Inflammatory macrophage (primary cell): ENCODE data around the gene HSP90B1.

Source experiments
- DNase-seq, 2 donors: peaks; one replicate each; pipeline ENCODE4 v3.0.0-alpha.2; 2020 to 2022
- total RNA-seq, 18 experiments: gene quantifications; one replicate each; lab custom pipeline; 2026; ENCODE audit warnings: mixed read lengths in 6 of 18, inconsistent platforms in 2 of 18; lab: John Stamatoyannopoulos, UW

Gene HSP90B1
- total RNA-seq: 447 to 1,103 (median 799) reads per million in 18 experiments

- peak; percentile 100 for DNase-seq
Observed at GRCh38 chr12:103930034-103930786, at the start of gene HSP90B1. Gene HSP90B1, plus strand, starts transcription at chr12:103930410. Its CDS starts 106 bp downstream, at chr12:103930516.

- DNase-seq: no peak
Observed at GRCh38 chr12:103881261-103881660, 48.9 kb upstream of the HSP90B1 start.

DNA sequence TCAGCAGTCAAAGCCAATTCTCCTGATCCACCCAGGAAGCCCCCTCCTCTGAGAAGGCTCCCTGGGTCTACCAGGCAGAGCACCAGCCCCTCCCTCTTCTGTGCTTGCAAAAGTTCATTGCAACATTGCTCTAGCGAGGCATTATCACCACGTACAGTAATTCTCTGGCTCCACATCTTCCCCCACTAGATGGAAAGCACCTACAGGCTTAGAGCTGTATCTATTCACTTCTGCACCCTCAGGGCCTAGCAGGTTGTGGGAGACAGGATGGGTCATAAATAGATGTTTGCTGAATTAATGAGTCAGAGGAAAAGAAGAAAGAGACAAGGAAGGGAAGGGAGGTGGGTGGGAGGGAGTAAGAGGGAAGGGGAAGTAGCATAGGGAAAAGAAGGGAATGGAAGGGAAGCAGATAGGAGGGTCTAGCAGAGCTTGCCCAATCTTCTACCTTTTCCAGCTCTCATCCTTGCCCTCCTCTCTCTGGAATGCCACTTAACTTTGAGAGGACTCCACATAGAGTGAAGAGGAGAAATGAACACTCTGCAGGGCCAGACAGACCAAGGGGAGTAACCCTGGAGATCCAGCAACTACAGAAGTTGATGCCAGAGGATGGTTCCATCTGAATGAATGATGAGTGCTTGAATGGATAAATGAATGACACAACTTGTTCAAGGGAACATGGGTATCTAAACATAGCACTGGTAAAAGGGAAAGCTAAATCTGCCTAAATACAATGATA is 47.2 kb upstream of the HSP90B1 start:
- DNase-seq: no peak

DNA sequence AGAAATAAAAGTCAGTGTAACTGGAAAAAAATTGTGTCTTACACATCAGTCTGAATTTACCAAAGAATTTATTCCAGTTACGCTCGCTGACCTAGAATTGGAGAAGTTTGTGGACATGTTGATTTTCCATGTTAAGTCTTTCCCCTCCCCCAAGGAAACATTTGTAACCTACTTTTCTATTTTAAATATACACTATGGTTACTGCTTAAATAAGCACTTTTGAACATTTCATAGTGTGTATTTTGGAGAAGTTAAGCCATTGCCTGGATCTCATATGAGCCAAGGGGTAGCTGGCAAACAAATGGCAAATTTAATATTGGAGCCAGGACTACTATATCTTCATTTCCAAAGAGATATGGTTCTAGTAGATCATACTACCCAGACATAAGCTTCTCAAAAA is 46.3 kb upstream of the HSP90B1 start:
- no peak for DNase-seq

GRCh38 chr12:103884316-103884715 is 45.9 kb upstream of the HSP90B1 start:
- DNase-seq: peak; percentile 65 to 67

DNA sequence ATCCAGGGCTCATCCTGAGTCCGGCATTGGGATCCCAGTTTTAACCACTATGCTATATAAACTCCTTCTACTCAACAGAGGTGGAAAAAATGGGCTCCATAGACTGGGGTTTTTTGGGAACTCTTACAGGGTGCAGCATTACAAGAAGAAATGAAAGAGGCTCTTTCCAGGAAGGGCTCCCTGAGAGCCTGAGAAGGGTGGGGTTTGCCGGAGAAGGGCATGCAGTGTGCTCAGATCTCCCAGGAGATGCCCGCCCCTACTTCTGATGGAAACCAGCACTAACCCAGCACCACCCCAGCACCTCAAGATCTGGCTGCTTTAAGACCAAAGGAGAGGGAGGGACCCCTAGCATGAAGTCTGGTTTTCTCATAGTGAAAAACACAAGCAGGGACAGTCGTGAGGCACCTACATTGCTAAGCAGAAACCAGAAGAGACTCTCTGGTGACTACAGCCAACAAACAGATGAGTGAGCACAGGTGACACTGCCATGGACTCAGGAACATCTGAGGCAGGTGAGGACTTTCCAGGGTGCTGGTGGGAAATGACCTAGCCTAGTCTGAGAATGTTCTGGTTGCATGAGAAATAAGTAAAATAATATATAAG is 43.9 kb upstream of the HSP90B1 start:
- no peak for DNase-seq

- no peak for DNase-seq
Observed at GRCh38 chr12:103887738-103888137, 42.5 kb upstream of the HSP90B1 start.

DNA sequence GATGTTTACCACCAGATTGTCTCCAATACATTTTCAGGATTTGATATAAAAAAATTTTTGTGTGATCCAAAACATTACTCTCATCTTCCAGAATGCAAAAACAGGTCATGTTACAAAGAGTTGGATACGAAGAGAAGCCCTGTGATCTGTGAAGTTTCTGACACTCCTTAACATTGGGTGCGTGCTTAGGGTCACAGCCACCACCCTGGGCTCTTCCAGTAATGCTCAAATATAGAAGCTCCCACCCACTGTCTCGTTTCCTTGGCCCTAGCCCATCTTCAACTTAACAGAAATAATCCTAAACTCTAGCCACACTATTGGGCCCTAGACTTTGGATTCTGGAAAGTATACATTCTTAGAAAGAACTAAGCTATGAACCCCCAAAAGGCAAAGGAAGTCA is 32.9 kb upstream of the HSP90B1 start:
- no peak for DNase-seq

DNA sequence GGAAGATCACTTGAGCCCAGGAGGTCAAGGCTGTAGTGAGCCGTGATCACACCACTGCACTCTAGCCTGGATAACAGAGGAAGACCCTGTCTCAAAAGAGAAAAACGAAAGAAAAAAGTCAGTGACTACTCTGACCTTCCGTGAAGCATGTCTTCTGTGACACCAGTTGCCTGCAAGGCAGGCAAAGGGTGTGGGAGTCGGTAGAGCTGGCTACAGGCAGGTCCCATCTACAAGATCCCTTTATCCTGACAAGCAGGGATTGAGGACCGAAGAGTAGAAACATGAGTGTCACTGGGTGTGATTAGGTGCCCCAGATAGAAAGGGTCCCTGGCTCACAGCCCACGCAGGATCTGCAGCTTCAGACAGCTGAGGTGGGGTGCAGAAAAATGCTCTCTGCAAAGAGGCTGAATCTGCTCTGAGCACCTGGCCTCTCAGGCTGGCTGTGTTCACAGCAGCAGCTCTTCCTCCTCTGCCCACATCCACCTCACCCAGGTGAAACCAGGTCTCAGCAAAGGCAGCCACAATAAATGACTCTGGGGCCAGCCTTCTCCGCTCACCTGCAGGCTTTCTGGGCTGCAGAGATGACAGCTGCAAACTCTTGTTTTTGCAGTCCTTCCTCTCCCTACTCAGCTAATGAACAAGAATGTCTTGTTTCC is 28.6 kb upstream of the HSP90B1 start:
- no peak for DNase-seq

DNA sequence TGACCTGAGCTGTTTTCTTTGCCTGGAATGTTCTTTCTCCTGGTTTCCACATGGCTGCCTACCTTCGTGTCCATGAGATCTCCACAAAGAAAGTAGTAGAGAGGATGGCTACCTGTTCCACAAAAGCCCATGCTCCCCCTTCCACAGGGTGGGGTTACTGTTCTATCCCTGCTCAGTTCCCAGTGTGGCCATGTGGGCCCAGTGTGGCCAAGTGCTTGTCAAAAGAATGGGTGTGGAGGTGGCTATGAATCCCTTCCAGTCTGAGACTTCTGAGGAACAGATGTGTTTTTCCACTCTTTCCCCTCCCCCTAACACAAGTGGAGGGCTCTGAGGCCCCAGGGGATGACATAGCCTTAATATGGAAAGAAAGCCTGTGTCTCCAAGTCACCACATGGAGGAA is 26.2 kb upstream of the HSP90B1 start:
- no peak for DNase-seq

DNA sequence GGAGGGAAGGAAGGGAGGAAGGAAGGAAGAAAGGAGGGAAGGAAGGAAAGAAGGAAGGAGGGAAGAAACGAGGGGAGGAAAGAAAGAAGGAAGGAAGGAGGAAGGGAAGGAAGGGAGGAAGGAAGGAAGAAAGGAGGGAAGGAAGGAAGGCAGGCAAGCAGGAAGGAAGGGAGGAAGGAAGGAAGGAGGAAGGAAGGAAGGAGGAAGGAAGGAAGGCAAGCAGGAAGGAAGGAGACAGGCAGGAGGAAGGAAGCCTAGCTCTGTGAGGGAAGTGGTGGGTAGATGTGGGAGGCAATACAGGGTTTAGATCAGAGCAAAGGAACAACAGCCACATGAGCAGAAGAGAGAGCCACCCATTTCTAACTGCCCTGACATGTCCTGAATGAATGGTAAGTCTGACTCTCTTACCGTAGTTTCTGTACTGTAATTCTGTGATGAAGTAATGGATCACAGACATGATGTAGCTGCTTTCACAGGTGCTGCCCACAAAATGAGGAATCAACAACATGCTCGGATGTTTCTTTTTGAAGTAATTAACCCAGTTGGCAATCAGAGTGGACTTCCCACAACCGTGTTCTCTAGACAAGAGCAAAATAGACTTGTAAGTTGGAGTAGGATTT is 24.4 kb upstream of the HSP90B1 start:
- peak in 1 of 2 donors; percentile 9 for DNase-seq

DNA sequence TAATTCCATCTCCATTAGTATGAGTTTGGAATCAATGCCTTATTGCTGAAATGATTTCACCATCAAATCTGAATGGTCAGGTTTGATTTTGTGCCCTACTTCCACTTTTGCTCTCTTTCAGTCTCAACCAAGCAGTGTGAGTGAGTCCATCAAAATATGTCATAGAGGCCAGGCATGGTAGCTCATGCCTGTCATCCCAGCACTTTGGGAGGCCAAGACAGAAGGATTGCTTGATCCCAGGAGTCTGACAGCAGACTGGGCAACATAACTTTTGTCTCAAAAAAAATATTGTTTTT is 22.0 kb upstream of the HSP90B1 start:
- no peak for DNase-seq

- no peak for DNase-seq
Observed at GRCh38 chr12:103908877-103909276, 21.3 kb upstream of the HSP90B1 start.

DNA sequence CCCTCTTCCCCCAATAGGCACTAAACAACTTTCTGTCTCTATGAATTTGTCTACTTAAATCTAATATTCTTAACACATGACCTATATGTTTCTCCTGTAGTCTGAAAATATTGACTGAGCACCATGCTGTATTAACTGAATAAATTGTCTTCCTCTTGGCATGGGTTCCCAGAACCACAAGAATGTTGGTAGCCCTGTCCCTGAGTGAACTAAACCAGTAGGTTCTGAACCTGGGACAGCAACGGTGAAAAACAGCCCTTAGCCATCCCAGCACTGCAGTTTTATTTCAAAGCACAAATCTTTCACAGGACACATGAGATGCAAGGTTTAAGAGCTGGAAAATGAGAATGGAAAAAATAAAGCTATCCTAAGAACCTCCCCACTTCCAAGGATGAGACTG is 20.4 kb upstream of the HSP90B1 start:
- DNase-seq: no peak

- DNase-seq: no peak
Observed at GRCh38 chr12:103912069-103912468, 18.1 kb upstream of the HSP90B1 start.

DNA sequence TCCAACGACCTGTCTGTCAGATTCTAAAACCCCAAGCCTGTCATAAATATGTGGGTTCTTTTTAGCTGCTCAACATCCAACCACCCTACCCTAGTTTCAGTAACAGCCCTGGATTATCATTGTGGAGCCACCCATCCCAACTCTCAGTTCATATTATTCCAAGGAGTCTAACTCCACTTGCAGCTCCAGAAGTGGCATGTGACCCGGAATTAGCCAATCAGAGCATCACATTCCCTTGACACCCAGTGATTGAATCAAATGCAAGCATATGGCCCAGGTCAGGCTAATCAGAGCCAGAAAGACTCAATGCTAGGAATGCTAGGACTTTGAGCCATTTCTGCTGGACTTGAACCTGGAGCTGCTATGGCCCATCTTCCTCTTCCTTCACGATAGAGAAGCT is 17.1 kb upstream of the HSP90B1 start:
- no peak for DNase-seq

DNA sequence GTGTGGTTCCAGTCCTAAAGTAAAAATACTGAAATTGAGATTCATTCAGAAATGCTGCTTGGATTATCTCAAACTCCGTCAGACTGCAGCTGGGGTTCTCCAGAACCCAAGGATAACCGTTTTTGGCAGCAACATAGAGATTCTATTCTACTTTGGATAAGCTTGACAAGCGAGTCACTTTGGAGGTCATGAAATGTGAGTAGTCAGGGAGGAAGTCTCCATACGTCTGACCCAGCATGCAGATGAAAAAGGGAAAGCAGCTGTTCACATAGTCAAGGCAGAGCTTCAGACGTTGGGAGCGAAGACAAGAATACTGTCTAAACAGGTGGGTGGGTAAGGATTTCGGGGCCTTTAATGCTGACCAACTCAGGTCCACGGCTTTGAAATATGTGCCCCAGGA is 14.9 kb upstream of the HSP90B1 start:
- DNase-seq: no peak

DNA sequence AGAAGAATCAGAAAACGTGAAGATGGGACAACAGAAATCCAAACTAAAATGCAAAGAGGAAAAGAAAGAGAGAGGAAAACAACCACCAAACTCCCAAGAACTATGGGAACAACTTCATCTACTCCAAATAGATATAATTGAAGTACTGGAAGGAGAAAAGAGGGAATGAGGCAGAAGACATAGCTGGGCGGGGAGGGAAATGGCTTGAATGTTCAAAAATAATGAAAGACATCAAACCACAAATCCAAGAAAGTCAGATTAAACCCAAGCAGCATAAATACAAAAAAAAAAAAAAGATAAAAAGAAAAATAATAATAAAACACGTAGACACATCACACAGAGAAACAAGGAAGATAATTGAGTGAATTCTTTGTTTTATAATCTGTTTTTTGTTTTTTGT is 12.3 kb upstream of the HSP90B1 start:
- no peak for DNase-seq

DNA sequence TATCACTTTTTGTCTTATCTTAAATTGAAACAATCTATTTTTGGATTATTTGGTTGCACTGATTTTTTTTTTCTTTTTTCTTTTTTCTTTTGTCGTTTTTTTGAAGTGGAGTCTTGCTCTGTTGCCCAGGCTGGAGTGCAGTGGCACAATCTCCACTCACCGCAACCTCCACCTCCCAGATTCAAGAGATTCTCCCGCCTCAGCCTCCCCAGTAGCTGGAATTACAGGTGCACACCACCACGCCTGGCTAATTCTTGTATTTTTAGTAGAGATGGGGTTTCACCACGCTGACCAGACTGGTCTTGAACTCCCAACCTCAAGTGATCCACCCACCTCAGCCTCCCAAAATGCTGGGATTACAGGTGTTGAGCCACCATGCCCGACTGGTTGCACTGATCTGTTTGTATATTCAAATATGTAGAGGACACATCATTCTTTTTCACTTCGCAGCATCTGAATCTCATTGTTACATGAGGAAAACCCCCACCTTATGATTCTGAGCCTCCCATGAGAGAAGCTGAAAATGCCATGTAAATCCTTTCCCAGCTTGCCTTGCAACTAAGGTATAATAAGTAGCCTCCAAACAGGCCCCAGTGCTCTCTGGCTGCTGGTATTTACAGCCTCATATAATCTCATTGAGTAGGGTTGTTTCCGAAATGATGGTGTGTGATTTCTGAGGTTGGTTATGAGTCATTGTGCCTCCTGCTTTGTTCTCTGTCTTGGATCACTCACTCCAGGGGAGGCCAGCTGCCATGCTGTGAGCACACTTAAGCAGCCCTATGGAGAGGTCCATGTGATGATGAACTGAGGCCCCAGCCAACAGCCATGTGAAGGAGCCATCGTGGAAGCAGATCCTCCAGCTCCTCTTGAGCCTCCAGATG is 5.2 kb upstream of the HSP90B1 start:
- no peak for DNase-seq

DNA sequence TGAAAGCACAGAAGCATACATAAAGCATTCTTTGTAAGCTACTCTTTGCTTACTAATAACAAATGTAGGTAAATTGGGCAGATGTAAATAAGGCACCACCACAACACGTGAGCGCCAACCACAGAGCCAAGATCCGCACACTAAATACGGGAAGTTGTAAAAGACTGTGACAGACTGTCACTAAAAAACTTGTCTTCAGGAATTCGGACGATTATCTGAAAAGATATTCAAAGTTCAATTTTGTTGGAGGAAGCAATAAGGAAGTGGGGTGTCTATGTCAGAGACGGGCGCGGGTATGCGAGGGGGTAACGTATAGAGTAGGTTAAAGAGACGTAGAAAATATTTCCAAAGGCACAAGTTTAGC is 1.5 kb upstream of the HSP90B1 start:
- peak; percentile 52 to 56 for DNase-seq

DNA sequence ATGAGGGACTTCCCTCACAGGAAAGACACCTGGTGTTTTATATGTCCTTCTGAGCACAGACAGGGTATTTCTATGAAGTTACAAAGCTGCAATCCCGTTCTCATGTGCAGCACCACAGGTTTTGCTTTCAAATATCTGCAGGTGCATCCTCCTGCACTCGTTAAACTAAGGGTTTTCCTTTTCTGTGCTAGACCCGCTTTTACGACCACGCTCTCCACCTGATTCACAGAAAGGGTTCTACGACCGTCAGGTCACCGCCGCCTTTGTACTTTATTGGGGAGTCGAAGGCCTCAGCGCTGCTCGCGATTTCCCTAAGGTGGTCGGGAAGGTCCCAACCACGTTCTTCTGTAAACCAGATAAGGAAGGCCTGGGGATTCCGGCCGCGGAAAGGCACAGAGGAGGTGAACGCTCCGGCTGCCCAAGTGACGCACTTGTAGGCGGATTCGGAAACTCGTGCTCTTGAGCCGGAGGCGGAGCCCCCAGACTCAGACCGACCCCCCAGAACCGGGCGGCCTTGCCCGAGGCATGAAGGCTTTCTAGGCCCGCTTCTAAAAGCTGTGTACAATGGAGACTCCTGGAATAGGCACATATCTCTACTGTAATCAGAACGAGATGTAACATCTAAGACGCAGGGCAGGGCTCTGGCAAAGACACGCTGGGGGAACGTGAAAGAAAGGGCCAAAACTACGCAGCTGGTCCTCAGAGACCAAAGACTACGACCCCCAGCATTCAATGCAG is 995 bp upstream of the HSP90B1 start:
- DNase-seq: peak; percentile 85 to 87

DNA sequence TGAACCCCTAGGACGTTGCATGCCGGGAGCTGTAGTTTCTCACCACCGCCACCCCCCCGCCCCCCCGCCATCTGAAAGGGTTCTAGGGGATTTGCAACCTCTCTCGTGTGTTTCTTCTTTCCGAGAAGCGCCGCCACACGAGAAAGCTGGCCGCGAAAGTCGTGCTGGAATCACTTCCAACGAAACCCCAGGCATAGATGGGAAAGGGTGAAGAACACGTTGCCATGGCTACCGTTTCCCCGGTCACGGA is 501 bp upstream of the HSP90B1 start:
- no peak for DNase-seq
